GM23338 (cell line): Measurements from ENCODE around the gene HAPLN3. TPM values are rescaled to one million over a fixed set of nuclear protein-coding genes. Genes with fewer than 3 reads are reported as not detected.

ENCODE experiments used
- ATAC-seq: fragments of 200-7000 bp; cut with Tn5 transposase; 3 replicates; pipeline ENCODE4 v1.9.1; 2020
- DNase-seq: peaks from one replicate; pipeline ENCODE4 v3.0.0-alpha.2; 2015; ENCODE audit warnings: low spot score
- H2AFZ ChIP-seq: fragments of 200-600 bp; sonication (generic); 2 replicates; pipeline ENCODE4 v1.8.0; 2016; ENCODE audit warnings: antibody characterized with exemption, mild to moderate bottlenecking, moderate library complexity
- H3F3A ChIP-seq: fragments of 200-600 bp; sonication (generic); replicated peaks from 2 replicates; pipeline ENCODE4 v1.8.0; 2017; ENCODE audit warnings: antibody characterized with exemption, mixed run types, low read depth
- H3K27ac ChIP-seq: fragments of 200-600 bp; sonication (generic); 2 replicates; pipeline ENCODE4 v1.6.1; 2016; ENCODE audit warnings: low read depth
- H3K27me3 ChIP-seq: fragments of 200-600 bp; sonication (generic); 2 replicates; pipeline ENCODE4 v1.8.0; 2016; ENCODE audit warnings: mild to moderate bottlenecking, mixed run types, moderate library complexity; ENCODE audit not compliant: insufficient read depth
- H3K36me3 ChIP-seq: fragments of 200-600 bp; sonication (generic); 2 replicates; pipeline ENCODE4 v1.8.0; 2016; ENCODE audit warnings: mild to moderate bottlenecking; ENCODE audit not compliant: insufficient read depth
- H3K4me1 ChIP-seq: fragments of 200-600 bp; sonication (generic); 2 replicates; pipeline ENCODE4 v1.8.0; 2016; ENCODE audit warnings: mild to moderate bottlenecking, moderate library complexity; ENCODE audit not compliant: insufficient read depth
- H3K4me2 ChIP-seq: fragments of 200-600 bp; sonication (generic); 2 replicates; pipeline ENCODE4 v1.7.1; 2017; ENCODE audit warnings: mixed run types
- H3K4me3 ChIP-seq: fragments of 200-600 bp; sonication (generic); 2 replicates; pipeline ENCODE4 v1.6.1; 2016; ENCODE audit warnings: mixed run types
- H3K79me2 ChIP-seq: fragments of 200-600 bp; sonication (generic); replicated peaks from 2 replicates; pipeline ENCODE4 v1.8.0; 2017; ENCODE audit warnings: mild to moderate bottlenecking; ENCODE audit not compliant: insufficient read depth
- H3K9me2 ChIP-seq: fragments of 200-600 bp; sonication (generic); 2 replicates; pipeline ENCODE4 v1.8.0; 2017; ENCODE audit not compliant: insufficient read depth
- H4K20me1 ChIP-seq: fragments of 200-600 bp; sonication (generic); replicated peaks from 2 replicates; pipeline ENCODE4 v1.8.0; 2017; ENCODE audit warnings: mild to moderate bottlenecking; ENCODE audit not compliant: insufficient read depth
- H3K27ac Mint-ChIP-seq: 2 replicates; pipeline ENCODE4 v1.8.0; 2020; ENCODE audit warnings: inconsistent platforms, mild to moderate bottlenecking, moderate library complexity, mixed read lengths
- H3K27me3 Mint-ChIP-seq: 3 replicates; pipeline ENCODE4 v1.8.0; 2022; ENCODE audit warnings: low read depth, mild to moderate bottlenecking, moderate library complexity, mixed read lengths, inconsistent platforms; ENCODE audit not compliant: insufficient read depth, poor library complexity
- H3K36me3 Mint-ChIP-seq: 3 replicates; pipeline ENCODE4 v1.8.0; 2021; ENCODE audit warnings: low read depth, mild to moderate bottlenecking, inconsistent platforms, moderate library complexity, mixed read lengths
- H3K4me1 Mint-ChIP-seq: 3 replicates; pipeline ENCODE4 v1.8.0; 2020; ENCODE audit warnings: mild to moderate bottlenecking, inconsistent platforms, mixed read lengths
- H3K4me3 Mint-ChIP-seq: 3 replicates; pipeline ENCODE4 v1.8.0; 2021; ENCODE audit warnings: moderate library complexity, mild to moderate bottlenecking, inconsistent platforms, mixed read lengths
- H3K9me3 Mint-ChIP-seq: 3 replicates; pipeline ENCODE4 v1.8.0; 2020; ENCODE audit warnings: moderate library complexity, mild to moderate bottlenecking, inconsistent platforms, mixed read lengths
- EZH2 ChIP-seq: fragments of 200-600 bp; sonication (generic); IDR thresholded peaks from one replicate; pipeline ENCODE4 v1.8.0; 2017; ENCODE audit warnings: antibody characterized with exemption, mild to moderate bottlenecking, low read depth; ENCODE audit not compliant: unreplicated experiment
- EZH2phosphoT487 ChIP-seq: fragments of 200-600 bp; sonication (generic); IDR thresholded peaks from one replicate; pipeline ENCODE4 v1.8.1; 2018; ENCODE audit warnings: antibody characterized with exemption; ENCODE audit not compliant: unreplicated experiment
- STAT1 ChIP-seq: IDR thresholded peaks from one replicate; pipeline ENCODE4 v1.6.1; 2016; ENCODE audit warnings: antibody characterized with exemption; ENCODE audit not compliant: unreplicated experiment
- ZNF114 ChIP-seq: fragments of 250-450 bp; sonication (Bioruptor Pico); IDR thresholded peaks from 2 replicates; pipeline ENCODE4 v1.5.0; 2020; ENCODE audit warnings: mild to moderate bottlenecking, moderate library complexity
- polyA plus RNA-seq: library from polyadenylated mRNA; unstranded; fragments of >200 nt; fragmentation: Nextera tagmentation; extraction: Ambion mirVana; gene quantifications from 2 replicates; pipeline ENCODE4 v1.2.1, GENCODE V29; 2016
- total RNA-seq: library from RNA; depleted of rRNA; stranded (reverse); fragments of >200 nt; shearing (Covaris generic); gene quantifications from 2 replicates; pipeline ENCODE4 v1.2.3, GENCODE V29; 2014
- TF ChIP-seq, protein P1 (sequence below): fragments of 250-450 bp; sonication (Bioruptor Pico); IDR thresholded peaks from 2 replicates; pipeline ENCODE4 v1.5.0; 2020; ENCODE audit warnings: mild to moderate bottlenecking, moderate library complexity

Gene HAPLN3
- total and polyA plus RNA-seq, 2 experiments from 2014 or later = 22.7 to 62.6 TPM

- TF ChIP-seq, protein P1, sequence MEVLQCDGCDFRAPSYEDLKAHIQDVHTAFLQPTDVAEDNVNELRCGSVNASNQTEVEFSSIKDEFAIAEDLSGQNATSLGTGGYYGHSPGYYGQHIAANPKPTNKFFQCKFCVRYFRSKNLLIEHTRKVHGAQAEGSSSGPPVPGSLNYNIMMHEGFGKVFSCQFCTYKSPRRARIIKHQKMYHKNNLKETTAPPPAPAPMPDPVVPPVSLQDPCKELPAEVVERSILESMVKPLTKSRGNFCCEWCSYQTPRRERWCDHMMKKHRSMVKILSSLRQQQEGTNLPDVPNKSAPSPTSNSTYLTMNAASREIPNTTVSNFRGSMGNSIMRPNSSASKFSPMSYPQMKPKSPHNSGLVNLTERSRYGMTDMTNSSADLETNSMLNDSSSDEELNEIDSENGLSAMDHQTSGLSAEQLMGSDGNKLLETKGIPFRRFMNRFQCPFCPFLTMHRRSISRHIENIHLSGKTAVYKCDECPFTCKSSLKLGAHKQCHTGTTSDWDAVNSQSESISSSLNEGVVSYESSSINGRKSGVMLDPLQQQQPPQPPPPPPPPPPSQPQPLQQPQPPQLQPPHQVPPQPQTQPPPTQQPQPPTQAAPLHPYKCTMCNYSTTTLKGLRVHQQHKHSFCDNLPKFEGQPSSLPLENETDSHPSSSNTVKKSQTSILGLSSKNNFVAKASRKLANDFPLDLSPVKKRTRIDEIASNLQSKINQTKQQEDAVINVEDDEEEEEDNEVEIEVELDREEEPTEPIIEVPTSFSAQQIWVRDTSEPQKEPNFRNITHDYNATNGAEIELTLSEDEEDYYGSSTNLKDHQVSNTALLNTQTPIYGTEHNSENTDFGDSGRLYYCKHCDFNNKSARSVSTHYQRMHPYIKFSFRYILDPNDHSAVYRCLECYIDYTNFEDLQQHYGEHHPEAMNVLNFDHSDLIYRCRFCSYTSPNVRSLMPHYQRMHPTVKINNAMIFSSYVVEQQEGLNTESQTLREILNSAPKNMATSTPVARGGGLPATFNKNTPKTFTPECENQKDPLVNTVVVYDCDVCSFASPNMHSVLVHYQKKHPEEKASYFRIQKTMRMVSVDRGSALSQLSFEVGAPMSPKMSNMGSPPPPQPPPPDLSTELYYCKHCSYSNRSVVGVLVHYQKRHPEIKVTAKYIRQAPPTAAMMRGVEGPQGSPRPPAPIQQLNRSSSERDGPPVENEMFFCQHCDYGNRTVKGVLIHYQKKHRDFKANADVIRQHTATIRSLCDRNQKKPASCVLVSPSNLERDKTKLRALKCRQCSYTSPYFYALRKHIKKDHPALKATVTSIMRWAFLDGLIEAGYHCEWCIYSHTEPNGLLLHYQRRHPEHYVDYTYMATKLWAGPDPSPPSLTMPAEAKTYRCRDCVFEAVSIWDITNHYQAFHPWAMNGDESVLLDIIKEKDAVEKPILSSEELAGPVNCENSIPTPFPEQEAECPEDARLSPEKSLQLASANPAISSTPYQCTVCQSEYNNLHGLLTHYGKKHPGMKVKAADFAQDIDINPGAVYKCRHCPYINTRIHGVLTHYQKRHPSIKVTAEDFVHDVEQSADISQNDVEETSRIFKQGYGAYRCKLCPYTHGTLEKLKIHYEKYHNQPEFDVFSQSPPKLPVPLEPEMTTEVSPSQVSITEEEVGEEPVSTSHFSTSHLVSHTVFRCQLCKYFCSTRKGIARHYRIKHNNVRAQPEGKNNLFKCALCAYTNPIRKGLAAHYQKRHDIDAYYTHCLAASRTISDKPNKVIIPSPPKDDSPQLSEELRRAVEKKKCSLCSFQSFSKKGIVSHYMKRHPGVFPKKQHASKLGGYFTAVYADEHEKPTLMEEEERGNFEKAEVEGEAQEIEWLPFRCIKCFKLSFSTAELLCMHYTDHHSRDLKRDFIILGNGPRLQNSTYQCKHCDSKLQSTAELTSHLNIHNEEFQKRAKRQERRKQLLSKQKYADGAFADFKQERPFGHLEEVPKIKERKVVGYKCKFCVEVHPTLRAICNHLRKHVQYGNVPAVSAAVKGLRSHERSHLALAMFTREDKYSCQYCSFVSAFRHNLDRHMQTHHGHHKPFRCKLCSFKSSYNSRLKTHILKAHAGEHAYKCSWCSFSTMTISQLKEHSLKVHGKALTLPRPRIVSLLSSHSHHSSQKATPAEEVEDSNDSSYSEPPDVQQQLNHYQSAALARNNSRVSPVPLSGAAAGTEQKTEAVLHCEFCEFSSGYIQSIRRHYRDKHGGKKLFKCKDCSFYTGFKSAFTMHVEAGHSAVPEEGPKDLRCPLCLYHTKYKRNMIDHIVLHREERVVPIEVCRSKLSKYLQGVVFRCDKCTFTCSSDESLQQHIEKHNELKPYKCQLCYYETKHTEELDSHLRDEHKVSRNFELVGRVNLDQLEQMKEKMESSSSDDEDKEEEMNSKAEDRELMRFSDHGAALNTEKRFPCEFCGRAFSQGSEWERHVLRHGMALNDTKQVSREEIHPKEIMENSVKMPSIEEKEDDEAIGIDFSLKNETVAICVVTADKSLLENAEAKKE (CRISPR knock-in tag) = no peak
Measured at GRCh38 chr15:88859550-88859949, 35.8 kb downstream of the HAPLN3 start (continued).

- H3K36me3 Mint-ChIP-seq = peaks cover 8% of the 10 kb centered on the region; the same call in 2 of the 3 replicates
Measured at GRCh38 chr15:88858934-88859333, 36.4 kb downstream of the HAPLN3 start.

DNA sequence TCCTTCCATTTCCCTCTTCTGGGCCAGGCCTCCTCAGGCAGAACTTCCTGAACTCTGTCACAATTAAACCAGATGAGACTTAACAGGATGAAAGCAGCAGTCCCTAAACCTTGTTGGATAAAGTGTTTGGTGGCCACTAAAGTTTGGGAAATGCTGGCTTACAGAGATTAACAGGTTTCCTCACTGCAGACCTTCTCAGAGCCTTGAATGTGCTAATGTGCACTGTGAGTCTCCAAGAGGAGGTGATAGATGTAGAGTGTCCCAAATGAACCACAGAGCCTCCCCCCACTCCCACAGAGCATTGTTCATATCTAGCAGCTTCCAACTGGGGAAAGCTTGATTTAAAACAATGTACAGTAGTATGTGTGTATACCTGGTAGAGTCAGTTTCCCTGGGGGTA is 42.9 kb downstream of the HAPLN3 start:
- H3K4me3 Mint-ChIP-seq = no peak overlapping the region
- no peak overlapping the region for H3K27ac ChIP-seq
- H3K9me2 ChIP-seq = no peaks in the 10 kb centered on the region
- no peak for ATAC-seq
- no peak overlapping the region for H3K4me3 ChIP-seq
- H2AFZ ChIP-seq = no peak overlapping the region
- H3K9me3 Mint-ChIP-seq = peaks cover 23% of the 10 kb centered on the region
- no peaks in the 10 kb centered on the region for H4K20me1 ChIP-seq
- H3K4me2 ChIP-seq = no peak overlapping the region
- no peaks in the 10 kb centered on the region for H3K4me1 ChIP-seq
- H3F3A ChIP-seq = no peaks in the 10 kb centered on the region
- no peak overlapping the region for H3K27ac Mint-ChIP-seq
- no peaks in the 10 kb centered on the region for H3K27me3 ChIP-seq
- DNase-seq = no peak
- H3K36me3 ChIP-seq = no peaks in the 10 kb centered on the region
- H3K27me3 Mint-ChIP-seq = peaks cover 1% of the 10 kb centered on the region
- no peaks in the 10 kb centered on the region for H3K79me2 ChIP-seq
- no peaks in the 10 kb centered on the region for H3K4me1 Mint-ChIP-seq
- H3K36me3 Mint-ChIP-seq = peaks cover 8% of the 10 kb centered on the region; the same call in 2 of the 3 replicates
- TF ChIP-seq, protein P1 (CRISPR knock-in tag) = no peak
- TF ChIP-seq ZNF114 (CRISPR knock-in tag) (no peak), STAT1 (no peak), EZH2phosphoT487 (no peak)

More at GRCh38 chr15:88858934-88859333, 36.4 kb downstream of the HAPLN3 start:
- no peaks in the 10 kb centered on the region for H4K20me1 ChIP-seq
- H3K27me3 ChIP-seq = no peaks in the 10 kb centered on the region
- ATAC-seq (no peak), DNase-seq (no peak)
- no peaks in the 10 kb centered on the region for H3F3A ChIP-seq
- H3K79me2 ChIP-seq = no peaks in the 10 kb centered on the region
- H3K36me3 ChIP-seq = no peaks in the 10 kb centered on the region
- no peak overlapping the region for H2AFZ ChIP-seq
- peaks cover 1% of the 10 kb centered on the region for H3K27me3 Mint-ChIP-seq
- H3K4me2 ChIP-seq = no peak overlapping the region
- no peak overlapping the region for H3K4me3 ChIP-seq
- no peak for TF ChIP-seq EZH2
- no peak overlapping the region for H3K27ac ChIP-seq
- H3K4me3 Mint-ChIP-seq = no peak overlapping the region
- H3K4me1 ChIP-seq = no peaks in the 10 kb centered on the region
- H3K9me2 ChIP-seq = no peaks in the 10 kb centered on the region
- no peak overlapping the region for H3K27ac Mint-ChIP-seq
- H3K9me3 Mint-ChIP-seq = peaks cover 22% of the 10 kb centered on the region
- no peaks in the 10 kb centered on the region for H3K4me1 Mint-ChIP-seq
